COLO668 (cell line): ENCODE measurements around the gene TBC1D8.

Source experiments
- DNase-seq: peaks from one replicate; lab custom pipeline; 2025; ENCODE audit not compliant: unreplicated experiment; lab: John Stamatoyannopoulos, UW

Gene TBC1D8

DNA sequence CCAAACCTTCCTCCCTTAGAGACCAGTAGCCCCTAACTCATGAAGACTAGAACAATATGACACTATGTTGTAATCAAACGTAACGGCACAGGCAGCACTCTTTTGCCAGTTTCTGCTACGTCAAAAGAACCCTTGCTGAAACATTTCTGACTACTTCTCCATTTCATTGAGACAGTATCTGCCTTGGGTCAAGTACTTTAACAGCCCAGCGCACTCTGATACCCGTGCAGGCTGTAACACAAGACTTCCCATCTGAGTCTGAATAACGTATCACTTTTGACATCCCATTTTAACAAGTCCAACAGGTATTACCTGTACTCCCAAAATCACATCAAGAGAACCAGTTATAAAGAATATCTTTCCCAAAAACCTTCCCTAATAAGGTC is 38.4 kb downstream of the TBC1D8 start:
- no peak for DNase-seq

DNA sequence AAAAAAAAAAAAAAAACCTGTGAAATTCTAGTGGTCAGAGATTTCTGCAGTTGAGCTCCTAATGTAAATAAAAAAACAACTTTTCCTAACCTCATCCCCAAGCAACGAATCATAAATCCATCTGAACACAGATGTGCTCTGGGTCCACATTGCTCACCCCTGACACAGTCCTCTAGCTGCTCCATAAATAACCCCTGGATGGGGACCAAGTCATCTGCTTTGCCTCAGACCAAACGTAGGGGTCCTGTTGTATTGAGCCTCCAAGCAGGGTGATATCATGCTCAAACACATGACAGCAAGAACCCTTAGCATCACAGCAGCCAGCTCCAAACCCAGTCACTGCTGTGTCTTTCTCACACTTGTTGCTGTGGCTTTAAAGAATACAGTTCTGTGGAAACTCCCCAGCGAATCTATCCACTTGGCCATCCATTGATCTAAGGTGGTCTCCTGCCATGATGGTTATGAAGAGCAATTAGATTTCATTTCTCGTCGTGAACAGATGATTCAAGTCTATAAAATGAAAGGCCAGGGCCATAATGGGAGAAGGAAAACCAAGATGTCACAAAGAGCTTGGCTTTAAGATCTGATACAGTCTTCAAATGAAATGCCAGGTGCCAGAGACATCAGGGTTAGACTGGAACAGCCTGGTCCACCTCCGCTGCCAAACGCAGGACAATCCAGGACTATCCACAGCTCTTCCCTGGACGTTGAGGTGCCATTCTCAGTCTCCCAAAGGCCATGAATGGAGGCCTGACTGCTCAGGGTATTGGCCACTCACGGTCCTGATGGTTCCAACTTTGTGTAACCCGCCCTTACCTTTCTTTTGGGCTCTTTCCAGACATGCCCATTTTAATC is 39.0 kb downstream of the TBC1D8 start:
- no peak for DNase-seq

DNA sequence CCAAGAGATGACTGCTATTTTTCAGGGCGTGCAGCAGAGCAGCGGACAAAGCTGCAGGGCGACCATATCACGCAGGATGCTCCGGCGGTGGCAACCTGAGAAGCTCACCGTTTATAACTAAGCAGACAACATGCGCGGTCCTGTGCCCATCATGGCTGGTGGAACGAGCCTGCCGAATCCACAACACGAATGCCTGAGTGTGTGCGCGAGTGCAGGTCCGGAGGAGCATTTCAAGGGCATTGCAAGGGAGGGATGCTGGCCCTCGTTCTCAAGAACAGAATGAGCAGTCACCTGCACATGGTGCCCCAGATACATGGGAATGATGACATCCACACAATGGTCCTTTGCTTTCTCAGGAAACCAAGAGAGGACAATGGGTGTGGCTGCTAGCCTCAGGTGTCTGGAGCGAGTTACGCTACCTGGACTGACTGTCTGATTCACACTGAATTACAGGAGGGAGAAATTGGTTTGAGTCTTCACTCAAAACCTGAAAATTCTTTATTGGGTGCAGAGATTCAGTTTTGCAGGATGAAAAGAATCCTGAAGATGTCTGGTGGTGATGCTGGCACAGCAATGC is 39.8 kb downstream of the TBC1D8 start:
- DNase-seq, result no peak

DNA sequence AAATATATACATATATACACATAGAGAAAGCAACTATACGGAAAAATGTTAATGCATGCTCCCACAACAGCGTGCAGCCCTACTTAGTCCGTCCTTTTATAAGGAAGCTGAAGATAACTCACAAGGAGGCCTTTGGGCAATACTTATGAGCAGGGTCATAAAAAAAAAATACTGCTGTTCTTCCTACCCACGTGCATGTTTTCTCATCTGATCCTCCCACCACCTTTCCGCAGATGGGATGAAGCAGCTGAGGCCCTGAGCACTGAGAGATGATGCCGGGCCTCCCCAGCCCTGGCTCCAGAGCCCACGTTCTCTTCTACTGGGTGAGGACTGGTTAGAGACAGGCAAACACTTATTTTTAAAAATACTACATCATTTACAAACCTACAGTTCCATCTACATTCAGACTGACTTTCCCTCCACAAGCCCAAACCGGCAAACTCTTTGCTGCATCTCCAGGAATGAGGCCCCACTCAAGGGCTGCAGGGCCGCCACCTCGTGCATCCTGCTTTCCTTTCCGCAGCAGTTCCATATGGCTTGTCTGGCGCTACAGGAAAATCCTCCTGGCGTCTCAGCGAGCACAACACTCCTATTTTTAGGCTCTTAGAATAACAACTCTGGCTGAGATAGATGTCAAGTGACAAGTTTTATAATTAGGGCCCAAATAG is 41.6 kb downstream of the TBC1D8 start:
- DNase-seq, result peak; percentile 44

DNA sequence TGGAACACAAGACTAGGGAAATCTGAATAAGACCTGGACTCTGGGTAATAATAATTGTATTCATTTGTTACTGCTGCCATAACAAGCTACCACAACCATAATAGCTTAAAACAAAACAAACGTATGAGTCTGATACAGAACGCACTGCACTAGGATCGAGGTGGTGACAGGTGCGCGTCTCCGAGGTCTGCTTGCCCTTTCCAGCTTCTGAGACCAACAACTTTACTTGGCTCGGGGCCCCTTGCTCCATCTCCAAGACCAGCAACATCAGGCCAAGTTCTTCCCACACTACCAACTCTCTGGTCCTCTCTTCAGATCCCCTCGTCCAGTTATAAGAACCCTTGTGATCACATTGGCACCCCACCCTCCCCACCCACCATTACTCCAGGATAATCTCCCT is 42.8 kb downstream of the TBC1D8 start:
- no peak for DNase-seq

DNA sequence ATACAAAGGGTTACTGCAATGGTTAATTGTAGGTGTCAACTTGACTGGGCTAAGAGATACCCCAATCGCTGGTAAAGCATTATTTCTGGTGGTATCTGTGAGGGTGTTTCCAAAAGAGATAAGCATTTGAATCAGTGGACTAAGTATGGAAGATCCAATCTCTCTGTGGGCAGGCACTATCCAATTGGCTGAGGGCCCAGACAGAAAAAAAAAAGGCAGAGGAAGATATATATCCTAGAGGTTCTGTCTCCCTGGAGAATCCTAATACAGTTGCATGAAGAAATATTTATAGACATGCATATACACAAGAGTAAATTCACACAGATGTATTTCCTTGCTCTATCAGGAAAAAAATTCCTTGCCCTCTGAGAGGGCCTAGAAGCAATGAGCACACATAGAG is 43.9 kb downstream of the TBC1D8 start:
- DNase-seq, result no peak

DNA sequence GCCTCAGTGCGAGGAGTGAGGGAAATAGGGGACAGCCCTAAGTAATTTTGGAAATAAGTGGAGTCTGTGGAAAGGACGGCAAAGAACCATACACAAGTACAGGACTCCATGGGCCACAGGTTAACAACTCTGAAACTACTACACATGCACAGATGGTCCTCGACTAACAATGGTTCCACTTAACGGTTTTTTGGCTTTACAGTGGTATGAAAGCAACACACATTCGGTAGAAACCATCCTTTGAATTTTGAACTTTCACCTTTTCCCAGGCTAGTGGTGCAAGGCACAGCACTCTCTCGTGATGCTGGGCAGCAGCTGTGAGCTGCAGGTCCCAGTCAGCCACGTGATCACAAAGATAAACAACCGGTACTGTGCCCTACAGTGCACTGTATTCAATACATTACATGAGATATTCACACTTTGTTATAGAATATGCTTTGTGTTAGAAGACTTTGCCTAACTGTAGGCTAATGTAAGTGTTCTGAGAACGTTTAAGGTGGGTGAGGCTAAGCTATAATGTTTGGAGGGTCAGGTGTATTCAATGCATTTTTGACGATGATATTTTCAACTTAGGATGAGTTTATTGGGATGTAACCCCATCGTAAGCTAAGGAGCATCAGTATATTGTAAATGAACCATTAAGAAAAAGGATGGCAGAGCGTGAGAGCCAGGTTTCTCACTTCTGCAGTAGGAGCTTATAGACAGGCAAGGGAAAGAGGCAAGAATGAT is 44.6 kb downstream of the TBC1D8 start:
- DNase-seq, result peak; percentile 63

DNA sequence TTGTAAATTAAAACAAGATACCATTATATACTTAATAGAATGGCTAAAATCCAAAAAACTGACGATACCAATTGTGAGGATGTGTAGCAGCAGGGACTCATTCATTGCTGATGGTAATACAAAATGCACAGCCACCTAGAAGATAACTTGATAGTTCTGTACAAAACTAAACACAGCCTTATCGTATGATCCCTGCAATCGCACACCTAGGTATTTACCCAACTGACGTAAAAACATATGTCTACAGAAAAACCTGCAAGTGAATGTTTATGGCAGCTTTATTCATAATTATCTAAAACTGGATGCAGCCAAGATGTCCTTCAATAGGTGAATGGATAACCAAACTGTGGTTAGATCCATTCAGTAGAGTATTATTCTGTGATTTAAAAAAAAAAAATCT is 45.5 kb downstream of the TBC1D8 start:
- DNase-seq, result no peak

DNA sequence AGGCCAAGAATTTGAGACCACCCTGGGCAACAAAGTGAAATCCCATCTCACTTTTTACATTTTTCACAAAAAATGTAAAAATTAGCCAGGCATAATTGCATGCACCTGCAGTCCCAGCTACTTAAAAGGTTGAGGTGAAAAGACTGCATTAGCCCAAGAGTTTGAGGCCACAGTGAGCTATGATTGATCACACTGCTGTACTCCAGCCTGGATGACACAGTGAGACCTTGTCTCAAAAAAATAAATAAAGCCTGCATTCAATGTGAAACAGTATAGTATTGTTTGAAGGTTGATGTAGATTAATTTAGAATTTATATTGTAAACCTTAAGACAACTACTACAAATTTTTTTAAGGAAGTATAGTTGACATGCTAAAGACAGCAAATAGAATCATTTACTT is 53.5 kb downstream of the TBC1D8 start:
- no peak for DNase-seq

DNA sequence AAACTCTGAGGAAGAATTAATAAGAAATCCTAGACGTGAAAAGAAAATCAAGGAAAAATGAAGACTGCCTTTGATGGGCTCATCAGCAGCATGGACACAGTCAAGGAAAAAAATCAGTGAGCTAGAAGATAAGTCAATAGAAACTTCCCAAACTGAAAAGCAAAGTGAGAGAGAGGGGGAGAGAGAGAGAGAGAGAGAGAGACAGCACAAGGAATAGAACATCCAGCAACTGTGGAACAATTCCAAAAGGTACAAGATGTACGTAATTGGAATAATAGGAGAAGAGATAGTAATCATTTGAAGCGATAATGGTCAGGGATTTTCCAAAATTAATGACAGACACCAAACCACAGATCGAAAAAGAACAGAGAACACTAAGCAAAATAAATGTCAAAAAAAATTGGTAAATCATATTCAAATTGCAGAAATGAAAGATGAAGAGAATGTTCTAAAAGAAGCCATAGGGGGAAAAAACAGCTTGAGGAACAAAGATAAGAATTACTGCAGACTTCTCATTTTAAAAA is 54.5 kb downstream of the TBC1D8 start:
- no peak for DNase-seq

DNA sequence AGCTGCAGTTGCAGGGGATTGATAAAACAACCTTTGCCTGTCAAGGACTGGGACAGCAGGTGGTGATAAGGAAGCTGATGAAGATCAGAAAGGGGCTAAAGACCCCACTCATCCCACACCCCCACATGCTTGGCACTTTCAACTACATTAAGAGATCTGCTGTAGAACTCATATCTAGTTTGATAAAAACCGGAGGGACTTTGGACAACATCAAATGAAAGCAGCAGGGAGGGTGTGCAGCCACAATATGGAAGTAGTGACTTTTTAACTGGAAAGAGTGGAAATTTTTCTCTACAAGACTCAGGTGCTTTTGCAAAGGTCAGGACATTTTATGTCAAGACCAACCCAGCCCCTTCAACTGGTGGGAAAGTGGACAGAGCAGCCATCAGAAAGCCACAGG is 56.8 kb downstream of the TBC1D8 start:
- DNase-seq, result no peak

DNA sequence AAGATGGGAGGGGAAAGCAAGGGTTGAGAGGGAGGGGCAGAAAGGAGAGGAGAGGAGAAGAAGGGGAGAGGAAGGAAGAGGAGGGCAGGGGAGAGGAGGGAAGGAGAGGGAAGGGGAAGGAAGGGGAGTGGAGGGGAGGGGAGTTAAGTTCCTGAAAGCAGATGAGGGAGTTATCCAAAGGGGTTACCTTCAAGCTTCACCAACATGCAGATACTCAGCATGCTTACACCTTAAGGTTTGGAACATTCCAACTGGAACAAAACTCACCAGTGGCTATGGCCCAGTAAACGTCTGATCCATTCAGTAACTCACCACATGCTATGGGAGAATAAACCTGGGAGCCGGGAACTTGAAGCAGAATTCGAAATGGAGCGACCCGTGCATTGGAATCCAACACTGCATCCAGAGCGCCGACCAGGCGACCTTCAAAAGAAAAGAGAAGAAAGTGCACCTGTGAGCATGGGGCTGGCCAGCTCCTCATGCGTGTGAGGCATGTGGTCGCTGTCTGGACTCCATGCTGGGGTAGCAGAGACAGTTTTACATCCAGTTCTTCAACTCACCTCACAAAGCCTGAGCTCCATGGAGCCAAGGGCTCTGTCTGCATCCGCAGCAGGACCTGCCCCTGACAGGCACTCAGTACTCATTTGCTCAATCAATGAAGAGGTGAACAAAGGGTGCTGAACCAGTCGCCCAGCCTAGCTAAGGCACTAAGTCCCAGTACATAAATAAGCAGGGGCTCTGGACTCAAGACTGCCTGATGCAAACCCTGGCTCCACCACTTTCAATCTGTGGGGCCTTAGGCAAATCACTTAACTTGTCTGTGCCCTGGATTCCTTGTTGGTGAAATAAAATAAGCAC is 61.0 kb downstream of the TBC1D8 start:
- DNase-seq, result no peak

DNA sequence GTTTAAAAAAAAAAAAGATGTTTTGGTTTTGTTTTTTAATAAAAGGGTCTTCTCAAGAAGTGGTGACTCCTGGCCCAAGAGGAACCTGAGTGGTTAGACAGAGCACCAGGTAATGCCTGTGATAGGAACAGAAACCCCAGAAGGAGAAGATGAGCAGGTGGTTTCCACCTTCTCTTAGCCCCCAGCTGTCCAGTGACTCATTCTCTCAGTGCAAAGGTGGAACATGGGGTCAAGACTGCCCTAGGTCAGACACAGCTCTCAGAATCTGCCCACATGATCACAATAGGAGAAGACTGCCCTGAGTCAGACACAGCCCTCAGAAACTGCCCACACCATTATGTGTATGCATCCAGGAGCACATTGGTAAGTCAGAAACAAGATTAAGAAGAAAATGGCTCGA is 61.8 kb downstream of the TBC1D8 start:
- no peak for DNase-seq

DNA sequence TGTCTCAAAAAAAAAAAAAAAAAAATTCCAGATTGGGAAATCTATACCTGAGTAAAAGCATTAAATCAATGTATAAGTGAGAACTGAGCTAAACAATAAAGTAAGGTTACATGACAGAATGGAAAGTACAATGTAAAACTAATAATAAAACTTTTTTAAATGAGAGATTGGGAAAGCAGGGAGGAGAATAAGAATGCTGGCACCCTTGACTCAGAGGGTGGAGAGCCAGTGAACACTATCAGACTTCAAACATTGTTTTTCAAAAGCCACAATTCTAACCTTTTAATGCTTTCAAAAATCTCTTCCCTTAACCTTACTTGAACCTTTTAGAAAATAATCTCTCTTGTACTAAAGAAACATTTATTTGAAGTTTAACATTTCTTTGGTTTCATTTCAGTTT is 63.5 kb downstream of the TBC1D8 start:
- no peak for DNase-seq

DNA sequence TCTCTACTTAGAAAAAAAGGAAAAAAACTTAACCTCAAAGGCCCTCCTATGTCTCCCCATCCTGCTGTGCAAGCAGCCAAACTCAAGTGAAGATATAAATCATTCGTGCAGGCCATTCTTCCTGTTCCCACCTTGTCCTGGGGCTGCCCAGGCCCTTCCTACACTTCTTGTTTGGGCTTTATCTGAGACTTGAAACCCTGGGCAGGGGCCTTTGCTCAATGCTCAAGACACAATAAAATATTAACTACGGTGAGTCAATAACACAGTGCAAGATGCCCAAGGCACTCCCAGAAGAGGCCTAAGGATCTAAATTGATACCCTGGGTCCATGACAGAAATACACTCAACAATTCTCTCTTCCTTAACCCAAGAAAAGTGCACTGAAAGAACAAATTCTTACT is 67.6 kb downstream of the TBC1D8 start:
- no peak for DNase-seq

DNA sequence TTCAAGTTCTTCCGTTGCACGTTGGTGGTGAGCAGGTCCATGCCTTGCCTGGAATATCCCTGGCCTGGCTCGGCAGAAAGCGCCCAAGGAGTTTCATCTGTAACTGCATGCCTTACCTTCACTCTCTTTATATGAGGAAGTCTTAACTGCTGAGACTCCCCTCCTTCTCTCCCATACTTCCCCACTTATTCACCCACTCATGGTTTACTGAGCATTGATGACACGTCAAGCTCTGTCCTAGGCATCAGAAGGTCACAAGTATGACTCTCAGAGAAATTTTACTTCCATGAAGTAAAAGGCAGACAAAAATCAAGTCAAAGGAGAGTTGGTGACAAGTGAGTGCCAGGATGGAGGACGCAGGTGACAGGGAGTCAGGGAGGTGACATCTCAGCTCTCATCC is 68.2 kb downstream of the TBC1D8 start:
- DNase-seq, result no peak

DNA sequence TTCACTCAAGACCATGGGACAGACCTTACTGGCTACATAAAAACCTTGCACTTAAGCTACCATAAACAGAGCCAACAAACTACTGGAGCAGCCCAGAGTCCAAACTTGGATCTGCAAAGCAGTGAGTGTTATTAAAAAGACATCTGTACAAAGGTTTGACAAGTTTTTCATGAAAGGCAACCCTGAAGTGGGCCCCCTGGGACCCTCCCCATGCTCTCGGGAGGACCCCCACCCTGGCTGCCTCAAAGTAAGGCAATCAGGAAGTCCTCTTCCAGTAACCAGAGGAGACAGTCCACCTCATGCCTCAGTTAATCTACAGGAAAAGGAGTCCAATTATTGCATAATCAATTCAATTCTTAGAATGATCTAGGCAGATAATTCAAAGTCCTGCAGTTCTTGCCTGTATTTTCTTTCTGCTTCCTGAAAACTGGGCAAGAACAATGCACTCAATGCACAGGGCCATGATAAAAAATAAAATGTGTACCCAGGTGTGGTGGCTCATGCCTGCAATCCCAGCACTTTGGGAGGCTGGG is 69.7 kb downstream of the TBC1D8 start:
- no peak for DNase-seq

DNA sequence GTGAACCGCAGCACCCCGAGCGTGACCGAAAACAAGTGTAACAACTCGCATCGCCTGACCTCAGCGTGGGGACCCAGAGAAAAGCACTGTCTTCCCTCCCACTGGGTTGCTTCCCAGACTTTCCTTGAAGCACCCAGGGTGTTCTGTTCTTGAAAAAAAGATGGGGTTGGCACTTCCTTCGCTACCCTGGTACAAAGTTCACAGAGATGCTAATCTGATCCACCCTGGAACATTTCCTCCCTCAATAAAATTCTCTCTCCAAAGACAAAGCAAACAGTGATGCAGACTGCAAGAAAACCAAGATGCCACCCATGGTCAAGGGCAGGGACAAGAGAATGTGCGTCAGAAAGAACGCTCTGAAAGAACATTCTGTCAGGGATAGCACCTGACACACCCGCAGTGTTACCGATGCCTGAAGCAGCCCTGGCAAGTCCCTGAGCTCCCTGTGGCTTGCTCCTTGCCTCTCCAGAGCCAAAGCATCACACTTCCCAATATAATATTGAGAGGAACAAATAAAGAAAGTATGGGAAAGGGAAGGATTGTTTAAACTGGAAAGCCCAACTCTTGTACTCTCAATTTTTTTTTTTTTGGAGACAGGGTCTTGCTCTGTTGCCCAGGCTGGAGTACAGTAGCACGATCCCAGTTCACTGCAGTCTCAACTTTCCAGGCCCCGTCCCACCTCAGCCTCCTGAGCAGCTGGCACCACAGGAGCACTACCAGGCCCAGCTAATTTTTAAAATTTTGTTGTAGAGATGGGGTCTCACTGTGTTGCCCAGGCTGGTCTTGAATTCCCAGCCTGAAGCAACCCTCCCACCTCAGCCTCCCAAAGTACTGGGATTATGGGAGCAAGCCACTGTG is 70.7 kb downstream of the TBC1D8 start:
- DNase-seq, result no peak

DNA sequence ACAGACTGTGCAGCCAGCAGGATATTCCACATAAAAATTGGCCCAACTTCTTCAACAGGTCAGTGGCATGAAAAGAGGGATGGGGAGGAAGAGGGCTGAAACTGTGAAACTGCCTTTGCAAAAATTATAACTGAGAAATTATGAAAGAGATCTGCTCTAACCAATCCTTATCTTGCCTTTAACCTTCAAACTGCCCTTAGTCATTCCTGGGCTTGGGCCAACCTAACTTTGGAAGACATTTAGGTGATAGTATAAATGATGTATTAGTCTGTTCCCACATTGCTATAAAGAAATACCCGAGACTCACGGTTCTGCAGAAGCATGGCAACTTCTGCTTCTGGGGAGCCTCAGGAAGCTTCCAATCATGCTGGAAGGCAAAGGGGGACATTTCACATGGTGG is 74.6 kb downstream of the TBC1D8 start:
- no peak for DNase-seq
